Upper lobe of left lung (tissue), 6 donors: Measurements from ENCODE around the gene TNS1. TPM values are rescaled to one million over a fixed set of nuclear protein-coding genes. Genes with fewer than 3 reads are reported as not detected.

Source experiments
- ATAC-seq, 2 donors: fragments of 200-7000 bp; cut with Tn5 transposase; one replicate each; pipeline ENCODE4 v1.9.1; 2022; ENCODE audit warnings: mild to moderate bottlenecking in 2 of 2, moderate library complexity in 2 of 2; ENCODE audit not compliant: low FRiP score in 2 of 2
- DNase-seq, 2 donors: peaks; one replicate each; pipeline ENCODE4 v3.0.0-alpha.2; 2019 to 2020
- H3K27ac ChIP-seq, 4 donors: fragments of 200-600 bp; sonication (generic); one replicate each; pipeline ENCODE4 v1.5.1; 2016 to 2019
- H3K27me3 ChIP-seq, 4 donors: fragments of 200-600 bp; sonication (generic); one replicate each; pipeline ENCODE4 v1.5.1; 2017 to 2019
- H3K36me3 ChIP-seq, 4 donors: fragments of 200-600 bp; sonication (generic); one replicate each; pipeline ENCODE4 v1.5.1; 2016 to 2019
- H3K4me1 ChIP-seq, 4 donors: fragments of 200-600 bp; sonication (generic); one replicate each; pipeline ENCODE4 v1.5.1; 2018 to 2019
- H3K4me3 ChIP-seq, 4 donors: fragments of 200-600 bp; sonication (generic); one replicate each; pipeline ENCODE4 v1.5.1; 2017 to 2019; ENCODE audit warnings: mild to moderate bottlenecking in 2 of 4, moderate library complexity in 1 of 4
- H3K9me3 ChIP-seq, 4 donors: fragments of 200-600 bp; sonication (generic); one replicate each; pipeline ENCODE4 v1.5.1; 2018 to 2019
- CTCF ChIP-seq, 6 experiments: fragments of 450-650 bp in 4 of 6; fragments of 200-600 bp in 2 of 6; sonication (generic) in 2 of 6; IDR thresholded peaks; one replicate each; pipeline ENCODE4 v1.5.1; 2016 to 2019; ENCODE audit warnings: antibody characterized with exemption in 6 of 6
- EP300 ChIP-seq, 4 donors: sonication (generic); formaldehyde crosslinking; IDR thresholded peaks; one replicate each; pipeline ENCODE4 v1.5.1; 2017; ENCODE audit warnings: antibody characterized with exemption in 4 of 4, control low read depth in 2 of 4
- POLR2A ChIP-seq, 4 donors: fragments of 450-650 bp; IDR thresholded peaks; one replicate each; pipeline ENCODE4 v1.5.1; 2016 to 2017; ENCODE audit warnings: antibody characterized with exemption in 4 of 4, mild to moderate bottlenecking in 2 of 4
- POLR2AphosphoS5 ChIP-seq, 2 donors: sonication (generic); formaldehyde crosslinking; IDR thresholded peaks; one replicate each; pipeline ENCODE4 v1.5.1; 2017; ENCODE audit warnings: antibody characterized with exemption in 2 of 2
- WGBS, 2 donors: methylation state at CpG; one replicate each; pipeline ENCODE4 v1.1.5; 2017 to 2018; 5-methylcytosine and 5-hydroxymethylcytosine counted together
- total RNA-seq, 6 donors: library from RNA; depleted of rRNA in 4 of 6; stranded (reverse); fragments of >200 nt in 4 of 6; gene quantifications; one replicate each; pipeline versions ENCODE4 v1.1.0 to v1.2.1, GENCODE V29; 2016 to 2021
- donor health status: DM: no; HTN: no; CAD: no; lungs with moderate emphysema.
- donor health status: DM: no; HTN: yes; CAD: no; lungs with severe emphysema.

TNS1 gene
- total RNA-seq, 6 donors from 2014 or later, result 325 to 1,095 (median 550) TPM

GRCh38 chr2:217887841-217888701, 114.7 kb downstream of the TNS1 start:
- peak; percentile 43 to 61 for ATAC-seq
- peak in 1 of 2 donors; percentile 62 for DNase-seq
- TF ChIP-seq POLR2A (IDR thresholded peaks at IDR 0.05) (no peak), EP300 (IDR thresholded peaks at IDR 0.05) (peak in 3 of 4 donors; percentile 39 to 93 (median 90)), POLR2AphosphoS5 (IDR thresholded peaks at IDR 0.05) (peak; percentile 86 to 89), CTCF (IDR thresholded peaks at IDR 0.05) (no peak)

GRCh38 chr2:217886720-217887309, 116.0 kb downstream of the TNS1 start:
- Histone ChIP-seq H3K4me3 (no peak overlapping the region), H3K27me3 (no peaks in the 10 kb centered on the region), H3K9me3 (no peaks in the 10 kb centered on the region), H3K36me3 (peaks cover 57 to 98% (median 80%) of the 10 kb centered on the region in 4 donors), H3K27ac (peak overlapping the region in 3 of 4 donors; percentile 53 to 82 (median 71)), H3K4me1 (peaks cover 41 to 54% (median 46%) of the 10 kb centered on the region in 4 donors)
- no peak for TF ChIP-seq POLR2A (IDR thresholded peaks at IDR 0.05)
- no peak for TF ChIP-seq EP300 (IDR thresholded peaks at IDR 0.05)
- TF ChIP-seq CTCF (IDR thresholded peaks at IDR 0.05), result peak; percentile 69 to 85 (median 76)
- peak in 1 of 2 donors; percentile 24 for TF ChIP-seq POLR2AphosphoS5 (IDR thresholded peaks at IDR 0.05)
- 30 to 40% methylated on average over 5 to 6 of the region's 6 CpGs for WGBS, 2 donors
- peak; percentile 66 to 72 for ATAC-seq
- peak in 1 of 2 donors; percentile 69 for DNase-seq

More at GRCh38 chr2:217887841-217888701, 114.7 kb downstream of the TNS1 start:
- Histone ChIP-seq H3K4me1 (peaks cover 42 to 61% (median 47%) of the 10 kb centered on the region in 4 donors), H3K9me3 (no peaks in the 10 kb centered on the region), H3K4me3 (no peak overlapping the region), H3K36me3 (peaks cover 64 to 99% (median 82%) of the 10 kb centered on the region in 4 donors), H3K27me3 (no peaks in the 10 kb centered on the region), H3K27ac (peak overlapping the region; percentile 68 to 82 (median 74))
- 59% methylated on average over 14 to 16 of the region's 16 CpGs for WGBS, 2 donors

- Histone ChIP-seq H3K27me3 (no peaks in the 10 kb centered on the region), H3K27ac (peak overlapping the region in 2 of 4 donors; percentile 53 to 71), H3K36me3 (peaks cover 60 to 98% (median 80%) of the 10 kb centered on the region in 4 donors), H3K4me1 (peaks cover 33 to 51% (median 42%) of the 10 kb centered on the region in 4 donors), H3K4me3 (no peak overlapping the region), H3K9me3 (no peaks in the 10 kb centered on the region)
- WGBS, 2 donors, result 74 to 86% methylated on average over 3 of the region's 3 CpGs
- TF ChIP-seq POLR2AphosphoS5 (IDR thresholded peaks at IDR 0.05) (no peak), EP300 (IDR thresholded peaks at IDR 0.05) (no peak), POLR2A (IDR thresholded peaks at IDR 0.05) (no peak), CTCF (IDR thresholded peaks at IDR 0.05) (no peak)
- no peak for ATAC-seq
- no peak for DNase-seq
Measured at GRCh38 chr2:217886091-217886490, 116.7 kb downstream of the TNS1 start.

- H3K4me3 ChIP-seq, result no peak overlapping the region
- DNase-seq (no peak), ATAC-seq (no peak)
- no peaks in the 10 kb centered on the region for H3K27me3 ChIP-seq
- peaks cover 56 to 98% (median 80%) of the 10 kb centered on the region in 4 donors for H3K36me3 ChIP-seq
- peak overlapping the region in 1 of 4 donors; percentile 37 for H3K27ac ChIP-seq
- no peak for TF ChIP-seq POLR2A (IDR thresholded peaks at IDR 0.05)
- no peak for TF ChIP-seq POLR2AphosphoS5 (IDR thresholded peaks at IDR 0.05)
- no peak for TF ChIP-seq EP300 (IDR thresholded peaks at IDR 0.05)
- no peak for TF ChIP-seq CTCF (IDR thresholded peaks at IDR 0.05)
- no peaks in the 10 kb centered on the region for H3K9me3 ChIP-seq
- 91 to 100% methylated on average over 3 to 8 of the region's 8 CpGs for WGBS, 2 donors
- peaks cover 24 to 43% (median 31%) of the 10 kb centered on the region in 4 donors for H3K4me1 ChIP-seq
Measured at GRCh38 chr2:217884985-217885384, 117.8 kb downstream of the TNS1 start.
